PC-3 (cell line): ENCODE data around the gene FAM89B. TPM values are rescaled to one million over a fixed set of nuclear protein-coding genes. Genes with fewer than 3 reads are reported as not detected.

Experiments used
- ATAC-seq: fragments of 200-7000 bp; cut with Tn5 transposase; 2 replicates; pipeline ENCODE4 v1.9.1; 2020; ENCODE audit warnings: mild to moderate bottlenecking, moderate library complexity
- BruUV-seq: library from RNA; stranded (reverse); fragments of 400-500 nt; replicated peaks from 2 replicates; lab custom pipeline; 2021; lab: Mats Ljungman, UMichigan
- CTCF ChIA-PET: fragments of 300-600 bp; sonication (Branson Sonifier 250); formaldehyde crosslinking; loops from one replicate; lab custom pipeline; 2022; ENCODE audit warnings: antibody characterized with exemption; lab: Charles Lee
- POLR2A ChIA-PET: fragments of 300-600 bp; sonication (Branson Sonifier 250); formaldehyde crosslinking; loops from one replicate; lab custom pipeline; 2022; ENCODE audit warnings: antibody characterized with exemption; ENCODE audit not compliant: unreplicated experiment; lab: Charles Lee
- DNase-seq: peaks from one replicate; pipeline ENCODE4 v3.0.0-alpha.2; 2015
- H2AFZ ChIP-seq: fragments of 300-600 bp; sonication (generic); 2 replicates; pipeline ENCODE4 v1.6.0; 2016; ENCODE audit warnings: antibody characterized with exemption, low read length
- H3F3A ChIP-seq: fragments of 300-600 bp; sonication (generic); one replicate; pipeline ENCODE4 v1.6.0; 2017; ENCODE audit warnings: antibody characterized with exemption, low read length, control low read depth, mild to moderate bottlenecking; ENCODE audit not compliant: unreplicated experiment
- H3K27ac ChIP-seq: fragments of 300-600 bp; sonication (generic); 2 replicates; pipeline ENCODE4 v1.5.1; 2016; ENCODE audit warnings: mild to moderate bottlenecking, low read length
- H3K27me3 ChIP-seq: fragments of 300-600 bp; sonication (generic); 2 replicates; pipeline ENCODE4 v1.6.1; 2016; ENCODE audit warnings: low read length, mixed read lengths
- H3K36me3 ChIP-seq: fragments of 300-600 bp; sonication (generic); 2 replicates; pipeline ENCODE4 v1.6.1; 2016; ENCODE audit warnings: low read depth, mixed run types, low read length, mixed read lengths
- H3K4me1 ChIP-seq: fragments of 300-600 bp; sonication (generic); 2 replicates; pipeline ENCODE4 v1.5.1; 2016; ENCODE audit warnings: low read length; ENCODE audit not compliant: insufficient read depth
- H3K4me2 ChIP-seq: fragments of 300-600 bp; sonication (generic); 2 replicates; pipeline ENCODE4 v1.6.0; 2016; ENCODE audit warnings: low read length
- H3K4me3 ChIP-seq: fragments of 300-600 bp; sonication (generic); 2 replicates; pipeline ENCODE4 v1.5.1; 2016; ENCODE audit warnings: mild to moderate bottlenecking, low read length, mixed read lengths
- H3K79me2 ChIP-seq: fragments of 300-600 bp; sonication (generic); 2 replicates; pipeline ENCODE4 v1.6.1; 2017; ENCODE audit warnings: low read length, mixed read lengths
- H3K9ac ChIP-seq: fragments of 300-600 bp; sonication (generic); 2 replicates; pipeline ENCODE4 v1.6.0; 2016; ENCODE audit warnings: mild to moderate bottlenecking, low read length
- H3K9me2 ChIP-seq: fragments of 300-600 bp; sonication (generic); replicated peaks from 2 replicates; pipeline ENCODE4 v1.6.1; 2016; ENCODE audit warnings: mixed run types, low read length, mixed read lengths
- H3K9me3 ChIP-seq: fragments of 300-600 bp; sonication (generic); 2 replicates; pipeline ENCODE4 v1.6.1; 2016; ENCODE audit warnings: low read length, mixed read lengths
- H4K20me1 ChIP-seq: fragments of 300-600 bp; sonication (generic); 2 replicates; pipeline ENCODE4 v1.6.1; 2016; ENCODE audit warnings: low read length, mixed read lengths
- CTCF ChIP-seq: fragments of 300-600 bp; sonication (generic); conservative IDR thresholded peaks from 2 replicates; pipeline ENCODE4 v1.5.1; 2017; ENCODE audit warnings: antibody characterized with exemption, low read depth, mild to moderate bottlenecking, low read length
- EZH2 ChIP-seq: fragments of 300-600 bp; sonication (generic); IDR thresholded peaks from one replicate; pipeline ENCODE4 v1.6.1; 2017; ENCODE audit warnings: antibody characterized with exemption, mild to moderate bottlenecking, low read length; ENCODE audit not compliant: unreplicated experiment
- EZH2phosphoT487 ChIP-seq: fragments of 300-600 bp; sonication (generic); IDR thresholded peaks from 2 replicates; pipeline ENCODE4 v1.6.1; 2018; ENCODE audit warnings: mild to moderate bottlenecking, antibody characterized with exemption, low read length, borderline replicate concordance
- intact Hi-C: fragments of 100-400 bp; cut with micrococcal nuclease; formaldehyde crosslinking; loops from 2 replicates; pipeline ENCODE4 v1.9.0; 2023
- total RNA-seq: library from RNA; depleted of rRNA; stranded (reverse); fragments of >200 nt; gene quantifications from 2 replicates; pipeline ENCODE4 v1.2.3, GENCODE V29; 2014

The FAM89B gene
- total RNA-seq, 1 experiment from 2014 or later = 76.3 TPM

- no peaks in the 10 kb centered on the region for H4K20me1 ChIP-seq
- H3K4me2 ChIP-seq = peak within 1 kb of the TSS; percentile 93
- H2AFZ ChIP-seq = peak within 1 kb of the TSS; percentile 54
- H3K27me3 ChIP-seq = no peaks in the 10 kb centered on the region
- DNase-seq (peak; percentile 72), ATAC-seq (peak; percentile 9)
- BruUV-seq = no TSS peak
- CTCF ChIA-PET = no interaction called here
- TF ChIP-seq CTCF (no peak), EZH2phosphoT487 (no peak), EZH2 (no peak)
- peaks cover 27% of the 10 kb centered on the region for H3K79me2 ChIP-seq
- H3K27ac ChIP-seq = peak within 1 kb of the TSS; percentile 91
- H3K9ac ChIP-seq = peak within 1 kb of the TSS; percentile 56
- peak within 1 kb of the TSS; percentile 68 for H3K4me3 ChIP-seq
- peaks cover 12% of the 10 kb centered on the region for H3F3A ChIP-seq
- no peaks in the 10 kb centered on the region for H3K36me3 ChIP-seq
- H3K4me1 ChIP-seq = peaks cover 59% of the 10 kb centered on the region
- intact Hi-C loops = no loop called here
- H3K9me3 ChIP-seq = no peaks in the 10 kb centered on the region
- POLR2A ChIA-PET = no interaction called here
- H3K9me2 ChIP-seq = no peaks in the 10 kb centered on the region
These were observed 14.1 kb upstream of the FAM89B start, which contains the start of gene LTBP3 for GRCh38 chr11:65558002-65558929. Gene LTBP3, minus strand, starts transcription at chr11:65558359. Its CDS starts 400 bp downstream, at chr11:65557959.

GRCh38 chr11:65558930-65559509 is 13.3 kb upstream of the FAM89B start:
- peaks cover 59% of the 10 kb centered on the region for H3K4me1 ChIP-seq
- DNase-seq (no peak), ATAC-seq (no peak)
- H3K4me2 ChIP-seq = peak overlapping the region; percentile 81
- CTCF ChIA-PET = interaction anchor here (1.7 kb wide), 1 partner anchor 11 kb away, joined by 6 read pairs; the partner anchor contains the start of gene ZNRD2
- peak overlapping the region; percentile 56 for H3K9ac ChIP-seq
- POLR2A ChIA-PET = interaction anchor here (1.5 kb wide), 1 partner anchor 11 kb away, joined by 10 read pairs; the partner anchor contains the start of gene ZNRD2
- no peaks in the 10 kb centered on the region for H3K27me3 ChIP-seq
- peaks cover 12% of the 10 kb centered on the region for H3F3A ChIP-seq
- no peaks in the 10 kb centered on the region for H4K20me1 ChIP-seq
- peak overlapping the region; percentile 54; the same call in 1 of the 2 replicates for H2AFZ ChIP-seq
- TSS peak; percentile 63 for BruUV-seq
- H3K27ac ChIP-seq = peak overlapping the region; percentile 91
- peak overlapping the region; percentile 68 for H3K4me3 ChIP-seq
- no peaks in the 10 kb centered on the region for H3K9me3 ChIP-seq
- H3K36me3 ChIP-seq = no peaks in the 10 kb centered on the region
- TF ChIP-seq EZH2 (no peak), EZH2phosphoT487 (no peak), CTCF (0 out of 2 replicates have a peak, but pooled peaks have one; percentile 14)
- peaks cover 27% of the 10 kb centered on the region for H3K79me2 ChIP-seq
- no peaks in the 10 kb centered on the region for H3K9me2 ChIP-seq
- intact Hi-C loops = no loop called here
